ENCODE data around the gene TMEM69. TPM values are rescaled to one million over a fixed set of nuclear protein-coding genes. Genes with fewer than 3 reads are reported as not detected.

The TMEM69 gene, protein sequence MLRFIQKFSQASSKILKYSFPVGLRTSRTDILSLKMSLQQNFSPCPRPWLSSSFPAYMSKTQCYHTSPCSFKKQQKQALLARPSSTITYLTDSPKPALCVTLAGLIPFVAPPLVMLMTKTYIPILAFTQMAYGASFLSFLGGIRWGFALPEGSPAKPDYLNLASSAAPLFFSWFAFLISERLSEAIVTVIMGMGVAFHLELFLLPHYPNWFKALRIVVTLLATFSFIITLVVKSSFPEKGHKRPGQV
- total RNA-seq (2021), result 25.5 and 49.4 TPM in 2 replicates
- Bru-seq, nascent RNA, result percentile 87 among the genes with signal in this experiment
- BruChase-seq, experiment 1, labeled RNA remaining after a 2-hour chase, result percentile 86 among the genes with signal in this experiment
- BruChase-seq, experiment 2, labeled RNA remaining after a 6-hour chase, result percentile 87 among the genes with signal in this experiment
- long read RNA-seq, transcript TMEM69-201 (3 exons, 2,439 nt), result major isoform, 30 of 39 reads
- long read RNA-seq, partial matches to known transcripts, result 2 of 39 reads
- long read RNA-seq, other reads (novel, unspliced or antisense), result 6 of 39 reads

DNA sequence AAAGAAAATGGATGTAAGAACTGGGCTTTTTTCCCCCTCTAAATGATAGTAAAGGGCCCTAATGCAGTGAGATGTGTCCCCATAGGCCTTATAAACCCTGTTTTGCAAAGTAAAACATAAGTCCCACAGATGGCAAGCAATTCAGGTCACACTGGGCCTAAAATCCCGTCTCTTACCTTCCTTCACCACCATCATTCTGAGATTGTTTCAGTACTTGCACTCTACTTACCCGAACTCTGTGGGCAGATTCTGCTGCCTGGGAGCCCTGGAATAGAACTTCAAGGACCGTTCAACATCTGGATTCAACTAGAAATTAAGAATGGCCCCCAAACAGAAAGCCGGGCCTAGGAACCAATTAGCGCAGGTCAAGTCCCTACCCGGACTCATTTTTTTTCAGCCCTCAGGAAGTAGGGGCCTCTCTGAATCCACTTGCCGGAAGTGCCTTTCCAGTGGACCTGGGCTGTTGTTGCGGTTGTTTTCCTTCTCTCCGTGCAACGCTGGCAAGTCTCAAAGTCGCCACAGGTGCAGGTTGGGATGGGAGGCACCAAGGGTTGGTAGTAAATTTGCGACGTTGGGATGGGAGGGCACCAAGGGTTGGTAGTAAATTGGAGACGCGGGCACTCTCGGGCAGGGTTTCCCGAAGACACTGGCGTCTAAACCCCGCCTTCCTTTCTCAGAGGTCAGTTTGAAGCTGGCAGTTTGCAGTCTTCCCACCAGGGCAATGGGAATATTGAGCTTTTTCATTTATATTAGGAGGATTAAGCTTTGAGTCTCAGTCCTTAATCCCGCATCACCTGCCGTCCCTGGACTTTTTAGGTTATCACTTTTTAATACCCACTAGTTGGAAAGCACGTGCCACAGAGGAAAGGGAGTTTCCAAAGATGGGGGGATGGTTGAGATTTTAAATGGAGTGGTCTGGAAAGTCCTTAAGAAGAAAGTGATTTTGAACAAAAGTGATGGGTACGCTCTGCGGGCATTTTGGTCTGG, at the start of gene TMEM69:
TMEM69 (plus strand) TSS at position 428 of the 987 bp plus-strand sequence. CDS start 2,888 bp downstream, outside the sequence.
- CTCF ChIA-PET, result interaction anchor here (0.6 kb wide), 1 partner anchor 21 kb away, joined by 3 read pairs; no protein-coding TSS in a partner anchor
- no peaks in the 10 kb centered on the region for H3K9me2 ChIP-seq (ENCODE audit: insufficient read depth)

DNA sequence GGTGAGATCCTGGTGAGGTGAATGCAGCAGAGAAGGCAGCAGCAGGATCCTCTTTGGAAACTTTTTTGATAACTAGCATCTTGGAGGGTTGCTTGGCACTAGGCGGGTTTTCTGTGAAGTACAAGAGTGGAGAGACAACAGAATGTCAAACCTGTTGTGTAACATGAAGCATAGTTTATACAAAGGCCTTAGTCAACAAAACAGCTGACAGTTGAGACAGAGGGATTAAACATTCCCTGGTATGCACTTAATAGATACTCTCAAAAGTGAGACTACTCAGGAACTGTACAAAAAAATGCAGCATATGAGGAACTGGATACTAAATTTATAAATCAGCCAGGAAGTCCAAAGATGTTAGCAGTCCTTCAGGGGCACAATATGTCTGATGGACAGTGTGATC, 47.7 kb upstream of the TMEM69 start:
- intact Hi-C loops (cut with micrococcal nuclease; ENCODE audit: unreplicated experiment), result no loop called here
- H3K4me2 ChIP-seq, result no peak overlapping the region
- no peaks in the 10 kb centered on the region for H3K9me2 ChIP-seq (ENCODE audit: insufficient read depth)
- H3K27ac ChIP-seq, result no peak overlapping the region
- no peaks in the 10 kb centered on the region for H3K79me2 ChIP-seq (ENCODE audit: low read depth)
- peaks cover 23% of the 10 kb centered on the region; the same call in 1 of the 2 replicates for H3F3A ChIP-seq (ENCODE audit: insufficient read depth, low read depth)
- H3K27me3 ChIP-seq (ENCODE audit: insufficient read depth, low read depth), result no peaks in the 10 kb centered on the region
- no peaks in the 10 kb centered on the region for H3K9me3 ChIP-seq (ENCODE audit: insufficient read depth, low read depth)
- no peak overlapping the region for H2AFZ ChIP-seq
- BruUV-seq (replicated peaks), result no TSS peak
- H3K4me1 ChIP-seq (replicated peaks; ENCODE audit: insufficient read depth), result no peaks in the 10 kb centered on the region; the same call in 1 of the 2 replicates
- CTCF ChIA-PET, result no interaction called here
- H3K36me3 ChIP-seq (ENCODE audit: low read depth), result peaks cover 62% of the 10 kb centered on the region
- DNase-seq, result no peak
- peaks cover 8% of the 10 kb centered on the region; the same call in 1 of the 2 replicates for H4K20me1 ChIP-seq (ENCODE audit: insufficient read depth)
- POLR2A ChIA-PET (ENCODE audit: unreplicated experiment), result interaction anchor here (0.6 kb wide), 1 partner anchor 499 kb away, joined by 5 read pairs; no protein-coding TSS in a partner anchor
- no peak overlapping the region for H3K4me3 ChIP-seq
- TF ChIP-seq EZH2 (IDR thresholded peaks at IDR 0.05; ENCODE audit: low read depth) (no peak), CTCF (conservative IDR thresholded peaks at IDR 0.05) (no peak)

More for the DNA sequence above, at the start of gene TMEM69:
- TF ChIP-seq CTCF (conservative IDR thresholded peaks at IDR 0.05), result peak; percentile 32
- TF ChIP-seq EZH2 (IDR thresholded peaks at IDR 0.05; ENCODE audit: low read depth), result no peak
- H3K27me3 ChIP-seq (ENCODE audit: insufficient read depth, low read depth), result no peaks in the 10 kb centered on the region
- H3K36me3 ChIP-seq (ENCODE audit: low read depth), result 0 out of 2 replicates have a peak, but pooled peaks cover 11% of the 10 kb centered on the region
- H3K9me3 ChIP-seq (ENCODE audit: insufficient read depth, low read depth), result no peaks in the 10 kb centered on the region
- H4K20me1 ChIP-seq (ENCODE audit: insufficient read depth), result peaks cover 16% of the 10 kb centered on the region; the same call in 1 of the 2 replicates
- no TSS peak for BruUV-seq (replicated peaks)
- peaks cover 16% of the 10 kb centered on the region for H3K4me1 ChIP-seq (replicated peaks; ENCODE audit: insufficient read depth)
- H3K4me3 ChIP-seq, result peak within 1 kb of the TSS; percentile 94
- intact Hi-C loops (cut with micrococcal nuclease; ENCODE audit: unreplicated experiment), result loop anchor here (1.0 to 10.0 kb wide), 10 partner anchors 62 to 1013 kb away; partner anchors contain the start of genes ARMH1, CCDC163, DYNLT4 and IPP
- H3K79me2 ChIP-seq (ENCODE audit: low read depth), result peaks cover 74% of the 10 kb centered on the region
- POLR2A ChIA-PET (ENCODE audit: unreplicated experiment), result interaction anchor here (0.6 to 1.8 kb wide), 5 partner anchors 229 to 559 kb away, joined by 4 to 12 read pairs (median 6); partner anchors contain the start of gene RAD54L
- peak within 1 kb of the TSS; percentile 95 for H3K27ac ChIP-seq
- peak; percentile 79 to 82 for DNase-seq
- H3F3A ChIP-seq (ENCODE audit: insufficient read depth, low read depth), result peaks cover 29% of the 10 kb centered on the region
- H2AFZ ChIP-seq, result peak within 1 kb of the TSS; percentile 94
- H3K4me2 ChIP-seq, result peak within 1 kb of the TSS; percentile 98
